ENCODE measurements around the gene SGMS1. TPM values are rescaled to one million over a fixed set of nuclear protein-coding genes. Genes with fewer than 3 reads are reported as not detected.

The SGMS1 gene
- total and polyA plus RNA-seq, 2 experiments from 2014 or later, result 15.0 to 34.7 TPM

GRCh38 chr10:50557130-50557682, 66.5 kb downstream of the SGMS1 start (continued):
- no peak for TF ChIP-seq ZNF462 (CRISPR knock-in tag; IDR thresholded peaks at IDR 0.05)
- no peak for TF ChIP-seq EZH2phosphoT487 (IDR thresholded peaks at IDR 0.05; ENCODE audit: unreplicated experiment)
- no peak for TF ChIP-seq JUNB (IDR thresholded peaks at IDR 0.05; ENCODE audit: unreplicated experiment)
- TF ChIP-seq POLR2AphosphoS5 (IDR thresholded peaks at IDR 0.05; ENCODE audit: low read depth), result no peak
- TF ChIP-seq EZH2 (IDR thresholded peaks at IDR 0.05; ENCODE audit: low read depth, unreplicated experiment), result no peak

GRCh38 chr10:50556237-50557120, 67.3 kb downstream of the SGMS1 start:
- Histone ChIP-seq H3K79me2 (replicated peaks; ENCODE audit: insufficient read depth) (peaks cover 51% of the 10 kb centered on the region), H3K27me3 (ENCODE audit: insufficient read depth) (no peaks in the 10 kb centered on the region), H3K4me3 (no peak overlapping the region), H2AFZ (no peak overlapping the region), H3F3A (replicated peaks; ENCODE audit: low read depth) (no peaks in the 10 kb centered on the region), H3K4me1 (ENCODE audit: insufficient read depth) (peaks cover 46% of the 10 kb centered on the region), H3K27ac (ENCODE audit: low read depth) (0 out of 2 replicates have a peak overlapping the region, but pooled peaks have one; percentile 5), H4K20me1 (replicated peaks; ENCODE audit: insufficient read depth) (no peaks in the 10 kb centered on the region; the same call in 1 of the 2 replicates), H3K36me3 (ENCODE audit: insufficient read depth) (no peaks in the 10 kb centered on the region), H3K9me2 (ENCODE audit: insufficient read depth) (no peaks in the 10 kb centered on the region), H3K4me2 (no peak overlapping the region; the same call in 1 of the 2 replicates)
- Mint-ChIP-seq H3K4me1 (peaks cover 45% of the 10 kb centered on the region), H3K9me3 (no peaks in the 10 kb centered on the region), H3K4me3 (no peak overlapping the region), H3K27ac (peak overlapping the region; percentile 32), H3K27me3 (ENCODE audit: insufficient read depth, low read depth, poor library complexity) (no peaks in the 10 kb centered on the region), H3K36me3 (ENCODE audit: low read depth) (no peaks in the 10 kb centered on the region)
- DNase-seq (ENCODE audit: low spot score) (no peak), ATAC-seq (no peak)
- no peak for TF ChIP-seq POLR2AphosphoS5 (IDR thresholded peaks at IDR 0.05; ENCODE audit: low read depth)
